CD14-positive monocyte (primary cell): Measurements from ENCODE around the gene HEXA. TPM values are rescaled to one million over a fixed set of nuclear protein-coding genes. Genes with fewer than 3 reads are reported as not detected.

Source experiments
- DNase-seq, 3 donors: peaks; one replicate each; pipeline ENCODE4 v3.0.0-alpha.2; 2011 to 2022
- H2AFZ ChIP-seq: 2 replicates; pipeline ENCODE4 v1.6.0; 2012; ENCODE audit warnings: mild to moderate bottlenecking, low read depth, low read length, inconsistent platforms; ENCODE audit not compliant: insufficient read depth, poor library complexity, severe bottlenecking
- H3K27ac ChIP-seq, 2 donors: 1 replicate in 1 of 2; 2 replicates in 1 of 2; pipeline ENCODE4 v1.5.1; 2012 to 2013; ENCODE audit warnings: low read length in 2 of 2, control low read depth in 1 of 2, inconsistent platforms in 1 of 2, low read depth in 1 of 2, mild to moderate bottlenecking in 1 of 2
- H3K27me3 ChIP-seq, 2 donors: one replicate each; pipeline versions ENCODE4 v1.6.0 to v1.6.1; 2011 to 2013; ENCODE audit warnings: low read length in 2 of 2; ENCODE audit not compliant: control insufficient read depth in 2 of 2, insufficient read depth in 2 of 2
- H3K36me3 ChIP-seq, 2 donors: replicated peaks in 1 of 2; 1 replicate in 1 of 2; 2 replicates in 1 of 2; pipeline versions ENCODE4 v1.5.1 to v1.6.1; 2012 to 2013; ENCODE audit warnings: low read length in 2 of 2, control low read depth in 1 of 2, inconsistent platforms in 1 of 2, mild to moderate bottlenecking in 1 of 2; ENCODE audit not compliant: insufficient read depth in 2 of 2, control insufficient read depth in 1 of 2
- H3K4me1 ChIP-seq, 2 donors: 1 replicate in 1 of 2; 2 replicates in 1 of 2; pipeline versions ENCODE4 v1.5.1 to v1.6.1; 2012 to 2013; ENCODE audit warnings: low read length in 2 of 2, control low read depth in 1 of 2, inconsistent platforms in 1 of 2, mild to moderate bottlenecking in 1 of 2, moderate library complexity in 1 of 2; ENCODE audit not compliant: insufficient read depth in 2 of 2, control insufficient read depth in 1 of 2
- H3K4me2 ChIP-seq: replicated peaks from 2 replicates; pipeline ENCODE3; 2012; ENCODE audit warnings: low read length, moderate library complexity, mild to moderate bottlenecking; ENCODE audit not compliant: poor library complexity, severe bottlenecking; ENCODE audit errors: extremely low read depth
- H3K4me3 ChIP-seq, 3 experiments: fragments of 200-600 bp in 1 of 3; sonication (generic) in 1 of 3; replicated peaks in 1 of 3; 1 replicate in 2 of 3; 2 replicates in 1 of 3; pipeline ENCODE4 v1.5.1; 2011 to 2013; ENCODE audit warnings: low read length in 3 of 3, mild to moderate bottlenecking in 3 of 3, control low read depth in 2 of 3, low read depth in 2 of 3, inconsistent platforms in 1 of 3, moderate library complexity in 1 of 3
- H3K79me2 ChIP-seq: 2 replicates; pipeline ENCODE4 v1.6.0; 2012; ENCODE audit warnings: mild to moderate bottlenecking, control low read depth, inconsistent platforms, low read length, moderate library complexity; ENCODE audit not compliant: insufficient read depth
- H3K9ac ChIP-seq: 2 replicates; pipeline ENCODE4 v1.6.0; 2017; ENCODE audit warnings: low read length, mild to moderate bottlenecking; ENCODE audit not compliant: insufficient read depth, poor library complexity, severe bottlenecking
- H3K9me3 ChIP-seq, 2 donors: replicated peaks in 1 of 2; 1 replicate in 1 of 2; 2 replicates in 1 of 2; pipeline versions ENCODE4 v1.5.1 to v1.6.1; 2012 to 2013; ENCODE audit warnings: low read length in 2 of 2, control low read depth in 1 of 2; ENCODE audit not compliant: control insufficient read depth in 1 of 2, insufficient read depth in 1 of 2
- H4K20me1 ChIP-seq: 2 replicates; pipeline ENCODE4 v1.6.0; 2012; ENCODE audit warnings: mild to moderate bottlenecking, low read length, control low read depth, moderate library complexity; ENCODE audit not compliant: insufficient read depth
- H3K27ac Mint-ChIP-seq, 7 donors: one replicate each; pipeline ENCODE4 v1.8.0; 2020; ENCODE audit warnings: mild to moderate bottlenecking in 7 of 7, mixed read lengths in 7 of 7, moderate library complexity in 6 of 7, inconsistent platforms in 2 of 7
- H3K27me3 Mint-ChIP-seq, 3 donors: one replicate each; pipeline ENCODE4 v1.8.0; 2021 to 2022; ENCODE audit warnings: low read depth in 3 of 3, mild to moderate bottlenecking in 3 of 3, mixed read lengths in 3 of 3, moderate library complexity in 3 of 3, inconsistent platforms in 1 of 3
- H3K36me3 Mint-ChIP-seq, 2 donors: one replicate each; pipeline ENCODE4 v1.8.0; 2020; ENCODE audit warnings: mixed read lengths in 2 of 2, inconsistent platforms in 1 of 2, mild to moderate bottlenecking in 1 of 2
- H3K4me1 Mint-ChIP-seq: one replicate; pipeline ENCODE4 v1.8.0; 2020; ENCODE audit warnings: mild to moderate bottlenecking, mixed read lengths
- H3K4me3 Mint-ChIP-seq, 2 donors: one replicate each; pipeline ENCODE4 v1.8.0; 2020; ENCODE audit warnings: mild to moderate bottlenecking in 2 of 2, mixed read lengths in 2 of 2, moderate library complexity in 1 of 2
- H3K9me3 Mint-ChIP-seq, 7 donors: one replicate each; pipeline ENCODE4 v1.8.0; 2020 to 2022; ENCODE audit warnings: mixed read lengths in 7 of 7, mild to moderate bottlenecking in 6 of 7, moderate library complexity in 6 of 7, inconsistent platforms in 2 of 7
- WGBS: methylation state at CpG from one replicate; pipeline ENCODE4 v1.1.5; 2013; ENCODE audit warnings: missing lambda C conversion rate; ENCODE audit not compliant: insufficient coverage; 5-methylcytosine and 5-hydroxymethylcytosine counted together
- intact Hi-C, 2 donors: fragments of 100-400 bp; cut with micrococcal nuclease; formaldehyde crosslinking; loops; one replicate each; pipeline versions ENCODE4 v1.15.0 to v1.15.1; 2023
- polyA plus RNA-seq, 3 donors: library from polyadenylated mRNA; depleted of rRNA in 1 of 3; unstranded in 2 of 3; stranded (reverse) in 1 of 3; fragments of 300-500 nt in 2 of 3; fragments of >200 nt in 1 of 3; fragmentation: Illumina TruSeq in 2 of 3; gene quantifications; 1 replicate in 2 of 3; 2 replicates in 1 of 3; pipeline ENCODE4 v1.2.3, GENCODE V29; 2012 to 2021
- TF ChIP-seq, protein P1 (sequence below): fragments of 200-600 bp; IDR thresholded peaks from one replicate; pipeline ENCODE4 v1.8.0; 2022; ENCODE audit warnings: antibody characterized with exemption, mild to moderate bottlenecking

The HEXA gene
- polyA plus RNA-seq, 3 donors: 164 to 192 (median 186) TPM

DNA sequence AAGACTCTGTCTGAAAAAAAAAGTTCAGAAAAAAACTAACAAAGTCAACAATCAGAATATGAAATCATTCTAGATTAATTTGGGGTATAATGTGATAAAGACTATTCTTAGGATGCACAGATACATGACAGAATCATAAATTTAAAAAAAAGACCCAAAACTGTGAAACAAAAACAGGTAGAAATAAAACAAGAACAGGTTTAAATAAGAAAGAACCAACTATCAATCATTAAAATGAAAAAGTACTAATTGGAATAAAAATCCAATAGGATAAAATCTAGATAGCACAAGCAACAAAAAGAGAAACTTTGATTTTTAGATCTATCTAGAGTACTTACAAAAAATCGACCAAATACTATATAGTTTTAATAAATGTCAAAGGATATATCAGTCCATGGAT, 35.7 kb upstream of the HEXA start:
- Histone ChIP-seq H3K9ac (no peak overlapping the region), H3K36me3 (no peaks in the 10 kb centered on the region), H3K4me3 (no peak overlapping the region), H3K79me2 (no peaks in the 10 kb centered on the region), H2AFZ (no peak overlapping the region), H3K4me2 (no peak overlapping the region), H3K4me1 (no peaks in the 10 kb centered on the region), H3K27ac (no peak overlapping the region), H3K9me3 (peaks cover 0 to 3% of the 10 kb centered on the region in 2 donors), H4K20me1 (no peaks in the 10 kb centered on the region), H3K27me3 (peaks cover 0 to 3% of the 10 kb centered on the region in 2 donors)
- intact Hi-C loops: no loop called here
- no peak overlapping the region for H3K4me3 Mint-ChIP-seq
- DNase-seq: no peak
- no CpG with 5 or more reads among the region's 1 CpG for WGBS
- TF ChIP-seq, protein P1, sequence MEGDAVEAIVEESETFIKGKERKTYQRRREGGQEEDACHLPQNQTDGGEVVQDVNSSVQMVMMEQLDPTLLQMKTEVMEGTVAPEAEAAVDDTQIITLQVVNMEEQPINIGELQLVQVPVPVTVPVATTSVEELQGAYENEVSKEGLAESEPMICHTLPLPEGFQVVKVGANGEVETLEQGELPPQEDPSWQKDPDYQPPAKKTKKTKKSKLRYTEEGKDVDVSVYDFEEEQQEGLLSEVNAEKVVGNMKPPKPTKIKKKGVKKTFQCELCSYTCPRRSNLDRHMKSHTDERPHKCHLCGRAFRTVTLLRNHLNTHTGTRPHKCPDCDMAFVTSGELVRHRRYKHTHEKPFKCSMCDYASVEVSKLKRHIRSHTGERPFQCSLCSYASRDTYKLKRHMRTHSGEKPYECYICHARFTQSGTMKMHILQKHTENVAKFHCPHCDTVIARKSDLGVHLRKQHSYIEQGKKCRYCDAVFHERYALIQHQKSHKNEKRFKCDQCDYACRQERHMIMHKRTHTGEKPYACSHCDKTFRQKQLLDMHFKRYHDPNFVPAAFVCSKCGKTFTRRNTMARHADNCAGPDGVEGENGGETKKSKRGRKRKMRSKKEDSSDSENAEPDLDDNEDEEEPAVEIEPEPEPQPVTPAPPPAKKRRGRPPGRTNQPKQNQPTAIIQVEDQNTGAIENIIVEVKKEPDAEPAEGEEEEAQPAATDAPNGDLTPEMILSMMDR: no peak
- H3K9me3 Mint-ChIP-seq: peaks cover 3 to 18% (median 9%) of the 10 kb centered on the region in 7 donors
- H3K4me1 Mint-ChIP-seq: no peaks in the 10 kb centered on the region
- H3K36me3 Mint-ChIP-seq: peaks cover 0 to 1% of the 10 kb centered on the region in 2 donors
- peak overlapping the region in 1 of 7 donors; percentile 6 for H3K27ac Mint-ChIP-seq
- peaks cover under 1 to 2% (median 2%) of the 10 kb centered on the region in 3 donors for H3K27me3 Mint-ChIP-seq

DNA sequence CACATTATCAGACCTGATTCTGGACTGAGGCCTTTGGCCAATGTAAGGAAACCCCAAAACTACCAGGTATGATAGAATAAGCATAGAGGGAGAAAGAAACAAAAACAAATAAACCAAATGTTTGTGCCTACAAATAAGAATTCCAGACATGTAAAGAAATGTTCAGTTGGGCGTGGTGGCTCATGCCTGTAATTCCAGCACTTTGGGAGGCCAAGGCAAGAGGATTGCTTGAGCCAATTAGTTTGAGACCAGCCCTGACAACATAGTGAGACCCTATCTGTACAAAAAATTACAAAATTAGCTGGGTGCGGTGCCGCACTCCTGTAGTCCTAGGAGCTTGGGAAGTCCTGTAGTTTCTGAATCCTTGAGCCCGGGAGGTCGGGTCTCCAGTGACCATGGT, 35.3 kb upstream of the HEXA start:
- Histone ChIP-seq H3K79me2 (no peaks in the 10 kb centered on the region), H3K27me3 (peaks cover 0 to 3% of the 10 kb centered on the region in 2 donors), H3K4me2 (no peak overlapping the region), H3K27ac (no peak overlapping the region), H2AFZ (no peak overlapping the region), H3K9ac (no peak overlapping the region), H3K36me3 (no peaks in the 10 kb centered on the region), H3K4me3 (no peak overlapping the region), H3K4me1 (no peaks in the 10 kb centered on the region), H3K9me3 (peaks cover 0 to 3% of the 10 kb centered on the region in 2 donors), H4K20me1 (no peaks in the 10 kb centered on the region)
- no peak for DNase-seq
- Mint-ChIP-seq H3K27ac (peak overlapping the region in 1 of 7 donors; percentile 6), H3K27me3 (peaks cover 1 to 2% (median 2%) of the 10 kb centered on the region in 3 donors), H3K4me1 (no peaks in the 10 kb centered on the region), H3K4me3 (no peak overlapping the region), H3K9me3 (peaks cover 3 to 18% (median 9%) of the 10 kb centered on the region in 7 donors), H3K36me3 (peaks cover 0 to 1% of the 10 kb centered on the region in 2 donors)
- 100% methylated on average over 3 of the region's 5 CpGs for WGBS
- intact Hi-C loops: no loop called here
- TF ChIP-seq, protein P1: no peak
